ENCODE results near the gene MAGT1.
"Not testable (repeated sequence)": the region's sequence is repeated elsewhere in the genome, so short reads cannot be mapped to it uniquely, and the experiment has no call there.

MAGT1 gene

DNA sequence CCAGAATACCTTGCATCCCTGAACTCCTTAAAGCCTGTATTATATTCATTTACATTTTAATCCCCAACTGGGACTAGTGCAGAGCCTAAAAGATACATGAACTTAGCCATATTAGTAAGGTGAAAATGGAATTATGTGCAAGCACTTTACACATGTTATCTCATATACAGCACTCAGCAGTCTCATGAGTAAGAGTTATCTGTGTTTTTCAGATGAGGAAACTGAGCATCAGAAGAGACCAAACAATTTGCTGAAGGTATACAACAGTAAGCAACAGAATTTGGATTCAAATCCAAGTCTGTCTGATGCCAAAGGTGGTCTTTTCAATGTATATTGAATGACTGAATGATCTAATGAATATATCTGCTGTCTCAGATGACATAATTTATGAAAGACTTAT is 27.6 kb upstream of the MAGT1 start:
- Histone ChIP-seq H3K27me3 (replicated peaks; ENCODE audit: insufficient read depth, low read length) (no peaks in the 10 kb centered on the region), H3K9me3 (replicated peaks; ENCODE audit: insufficient read depth, low read length) (no peaks in the 10 kb centered on the region), H3K4me3 (ENCODE audit: low read length) (no peak overlapping the region), H3K27ac (ENCODE audit: low read length) (no peak overlapping the region), H4K20me1 (ENCODE audit: insufficient read depth, low read length) (no peaks in the 10 kb centered on the region), H3K36me3 (replicated peaks; ENCODE audit: insufficient read depth, low read length) (no peaks in the 10 kb centered on the region), H3K9ac (ENCODE audit: low read length) (no peak overlapping the region), H3K79me2 (ENCODE audit: low read length) (peaks cover 87% of the 10 kb centered on the region), H3F3A (ENCODE audit: insufficient read depth, low read length) (0 out of 2 replicates have a peak, but pooled peaks cover 4% of the 10 kb centered on the region), H2AFZ (ENCODE audit: low read length) (no peak overlapping the region), H3K4me1 (ENCODE audit: low read length) (peaks cover 5% of the 10 kb centered on the region; the same call in 1 of the 2 replicates), H3K4me2 (ENCODE audit: low read depth, low read length) (no peak overlapping the region), H3K9me2 (replicated peaks; ENCODE audit: insufficient read depth, low read length) (no peaks in the 10 kb centered on the region)
- no peak for DNase-seq
- TF ChIP-seq CTCF (IDR thresholded peaks at IDR 0.05; ENCODE audit: low read length), result no peak
- no peak for TF ChIP-seq EZH2phosphoT487 (IDR thresholded peaks at IDR 0.05; ENCODE audit: low read length)
- no peak for TF ChIP-seq EZH2 (optimal IDR thresholded peaks at IDR 0.05; ENCODE audit: low read depth, low read length)

DNA sequence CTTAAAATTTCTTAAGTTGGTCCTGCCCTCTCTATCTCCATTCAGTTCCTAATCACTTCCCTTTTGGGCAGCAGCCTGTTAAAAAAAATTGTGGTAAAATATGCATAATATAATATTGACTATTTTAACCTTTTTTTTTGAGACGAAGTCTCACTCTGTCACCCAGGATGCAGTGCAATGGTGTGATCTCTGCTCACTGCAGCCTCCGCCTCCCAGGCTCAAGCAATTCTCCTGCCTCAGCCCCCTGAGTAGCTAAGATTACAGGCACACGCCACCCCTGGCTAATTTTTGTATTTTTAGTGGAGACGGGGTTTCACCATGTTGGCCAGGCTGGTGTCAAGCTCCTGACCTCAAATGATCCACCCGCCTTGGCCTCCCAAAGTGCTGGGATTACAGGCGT is 24.1 kb upstream of the MAGT1 start:
- H3K36me3 ChIP-seq (replicated peaks; ENCODE audit: insufficient read depth, low read length); H3K27me3 ChIP-seq (replicated peaks; ENCODE audit: insufficient read depth, low read length); H3K9me3 ChIP-seq (replicated peaks; ENCODE audit: insufficient read depth, low read length); H3K4me1 ChIP-seq (ENCODE audit: low read length); H2AFZ ChIP-seq (ENCODE audit: low read length); DNase-seq; H3K27ac ChIP-seq (ENCODE audit: low read length); H3K4me3 ChIP-seq (ENCODE audit: low read length); H3K9ac ChIP-seq (ENCODE audit: low read length); H4K20me1 ChIP-seq (ENCODE audit: insufficient read depth, low read length); H3K4me2 ChIP-seq (ENCODE audit: low read depth, low read length); H3K9me2 ChIP-seq (replicated peaks; ENCODE audit: insufficient read depth, low read length): not testable (repeated sequence)
- Histone ChIP-seq H3K79me2 (ENCODE audit: low read length) (peaks cover 92% of the 10 kb centered on the region), H3F3A (ENCODE audit: insufficient read depth, low read length) (peaks cover 12% of the 10 kb centered on the region)

- no peak overlapping the region for H3K4me2 ChIP-seq (ENCODE audit: low read depth, low read length)
- no peak overlapping the region for H3K9ac ChIP-seq (ENCODE audit: low read length)
- H3K4me3 ChIP-seq (ENCODE audit: low read length), result no peak overlapping the region
- no peaks in the 10 kb centered on the region for H4K20me1 ChIP-seq (ENCODE audit: insufficient read depth, low read length)
- H3K36me3 ChIP-seq (replicated peaks; ENCODE audit: insufficient read depth, low read length), result no peaks in the 10 kb centered on the region
- no peaks in the 10 kb centered on the region for H3K9me3 ChIP-seq (replicated peaks; ENCODE audit: insufficient read depth, low read length)
- H3K27me3 ChIP-seq (replicated peaks; ENCODE audit: insufficient read depth, low read length), result no peaks in the 10 kb centered on the region
- no peak for TF ChIP-seq EZH2 (optimal IDR thresholded peaks at IDR 0.05; ENCODE audit: low read depth, low read length)
- no peak for TF ChIP-seq EZH2phosphoT487 (IDR thresholded peaks at IDR 0.05; ENCODE audit: low read length)
- TF ChIP-seq CTCF (IDR thresholded peaks at IDR 0.05; ENCODE audit: low read length), result no peak
- H3F3A ChIP-seq (ENCODE audit: insufficient read depth, low read length), result peaks cover 12% of the 10 kb centered on the region
- no peak overlapping the region for H2AFZ ChIP-seq (ENCODE audit: low read length)
- no peak overlapping the region for H3K27ac ChIP-seq (ENCODE audit: low read length)
- DNase-seq, result no peak
- peaks cover 89% of the 10 kb centered on the region for H3K79me2 ChIP-seq (ENCODE audit: low read length)
- peaks cover 6% of the 10 kb centered on the region for H3K4me1 ChIP-seq (ENCODE audit: low read length)
- H3K9me2 ChIP-seq (replicated peaks; ENCODE audit: insufficient read depth, low read length), result no peaks in the 10 kb centered on the region
These were observed 23.3 kb upstream of the MAGT1 start for GRCh38 chrX:77918568-77918967.

- H3K27ac ChIP-seq (ENCODE audit: low read length), result peak overlapping the region; percentile 63
- H3K36me3 ChIP-seq (replicated peaks; ENCODE audit: insufficient read depth, low read length), result no peaks in the 10 kb centered on the region
- H2AFZ ChIP-seq (ENCODE audit: low read length), result peak overlapping the region; percentile 58
- peaks cover 19% of the 10 kb centered on the region for H3F3A ChIP-seq (ENCODE audit: insufficient read depth, low read length)
- peak overlapping the region; percentile 54 for H3K4me3 ChIP-seq (ENCODE audit: low read length)
- no peaks in the 10 kb centered on the region for H3K27me3 ChIP-seq (replicated peaks; ENCODE audit: insufficient read depth, low read length)
- peaks cover 8% of the 10 kb centered on the region for H3K4me1 ChIP-seq (ENCODE audit: low read length)
- H3K9me2 ChIP-seq (replicated peaks; ENCODE audit: insufficient read depth, low read length), result no peaks in the 10 kb centered on the region
- peak overlapping the region; percentile 73 for H3K4me2 ChIP-seq (ENCODE audit: low read depth, low read length)
- DNase-seq, result peak; percentile 35
- peak overlapping the region; percentile 41; the same call in 1 of the 2 replicates for H3K9ac ChIP-seq (ENCODE audit: low read length)
- no peaks in the 10 kb centered on the region for H3K9me3 ChIP-seq (replicated peaks; ENCODE audit: insufficient read depth, low read length)
- H3K79me2 ChIP-seq (ENCODE audit: low read length), result peaks cover 89% of the 10 kb centered on the region
- TF ChIP-seq EZH2 (optimal IDR thresholded peaks at IDR 0.05; ENCODE audit: low read depth, low read length), result no peak
- no peak for TF ChIP-seq EZH2phosphoT487 (IDR thresholded peaks at IDR 0.05; ENCODE audit: low read length)
- TF ChIP-seq CTCF (IDR thresholded peaks at IDR 0.05; ENCODE audit: low read length), result no peak
- no peaks in the 10 kb centered on the region for H4K20me1 ChIP-seq (ENCODE audit: insufficient read depth, low read length)
These were observed 22.2 kb upstream of the MAGT1 start for GRCh38 chrX:77917294-77917933.

Data from MM.1S (cell line).